Measurements from ENCODE around the gene SP140L. TPM values are rescaled to one million over a fixed set of nuclear protein-coding genes. Genes with fewer than 3 reads are reported as not detected.
"Not testable (repeated sequence)": the region's sequence is repeated elsewhere in the genome, so short reads cannot be mapped to it uniquely, and the experiment has no call there.

SP140L gene
- polyA plus RNA-seq (2013, experiment 1 of 2): 1.4 TPM
- polyA plus RNA-seq (2013, experiment 2 of 2): 3.7 TPM

DNA sequence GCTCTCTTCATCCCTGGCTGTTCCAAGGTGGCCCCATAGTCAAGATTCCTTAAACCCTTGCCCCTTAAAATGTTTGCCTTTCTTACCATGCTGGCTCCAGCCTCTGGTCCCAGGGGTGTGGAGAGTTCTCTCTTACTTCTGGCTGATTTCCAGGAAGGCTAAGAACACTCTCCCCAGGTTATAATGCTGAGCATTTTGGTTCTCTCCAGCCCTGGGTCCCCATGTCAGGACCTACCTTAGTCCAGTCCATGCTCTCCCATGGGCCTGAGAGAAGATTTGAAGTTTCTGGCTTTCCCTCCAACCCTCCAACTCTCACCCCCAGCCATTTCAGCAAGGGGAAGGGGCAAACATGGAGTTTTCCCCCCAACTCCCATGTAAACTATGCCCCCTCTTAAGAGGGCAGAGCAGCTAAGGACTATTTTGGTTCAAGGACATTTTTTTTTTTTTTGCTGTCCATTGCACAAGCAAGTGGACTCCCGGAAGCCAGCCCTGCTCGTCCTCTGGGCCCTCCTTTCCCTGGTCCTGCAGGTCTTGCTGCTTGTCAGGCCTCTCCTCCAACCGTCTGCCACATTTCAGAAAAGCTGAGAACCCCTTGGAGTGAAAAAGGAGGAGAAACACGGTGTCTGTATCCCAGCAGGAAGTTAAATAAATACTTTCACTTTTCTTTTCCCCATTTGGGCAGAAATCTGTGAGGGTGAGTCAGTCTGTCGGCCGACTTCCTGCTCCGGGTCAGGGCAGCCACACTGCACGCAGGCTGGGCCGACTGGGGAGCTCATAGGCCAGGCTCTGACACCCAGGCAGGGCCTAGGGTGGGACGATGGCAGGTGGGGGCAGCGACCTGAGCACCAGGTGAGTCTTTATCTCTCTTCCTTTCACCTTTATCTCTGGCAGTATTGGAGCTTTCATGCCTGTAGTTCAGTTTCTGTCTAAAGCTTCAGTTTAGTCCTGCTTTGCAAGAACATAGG, at the start of gene SP140L:
Gene SP140L, plus strand, starts transcription at position 741 of the 965 bp plus-strand sequence. Its CDS starts 77 bp downstream, at position 818.
- 75% methylated on average over 10 of the region's 11 CpGs for WGBS

DNA sequence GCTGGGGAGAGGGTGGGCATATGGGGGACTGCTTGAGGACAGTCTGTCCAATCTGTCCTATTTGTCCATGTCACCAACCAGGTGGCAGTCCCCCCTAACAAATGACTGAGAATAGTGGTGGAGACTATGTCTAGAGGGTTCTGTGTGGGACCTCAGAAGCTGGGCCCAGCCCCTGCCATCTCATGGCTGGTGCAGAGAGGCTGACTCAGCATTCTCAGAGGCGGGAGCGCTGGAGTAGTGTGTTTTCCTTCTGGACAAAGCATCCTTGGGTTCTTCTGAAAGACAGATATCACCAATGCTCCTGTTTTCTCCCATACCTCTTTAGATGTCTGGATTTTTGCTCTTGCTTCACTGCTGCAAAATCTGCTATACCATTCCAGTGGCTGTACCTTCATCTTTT, 44.1 kb upstream of the SP140L start:
- H3K27ac ChIP-seq (ENCODE audit: low read depth, low read length): no peak overlapping the region
- no peaks in the 10 kb centered on the region for H3K27me3 ChIP-seq (ENCODE audit: insufficient read depth, low read length)
- WGBS: 100% methylated on average over 2 of the region's 2 CpGs
- H3K36me3 ChIP-seq (ENCODE audit: insufficient read depth, low read length): no peaks in the 10 kb centered on the region
- H3K4me1 ChIP-seq (ENCODE audit: insufficient read depth, low read length): no peaks in the 10 kb centered on the region
- H3K4me3 ChIP-seq (ENCODE audit: low read length): no peak overlapping the region
- H3K9ac ChIP-seq (ENCODE audit: low read depth, low read length): no peak overlapping the region
- no peaks in the 10 kb centered on the region for H3K9me3 ChIP-seq (ENCODE audit: insufficient read depth, low read depth, low read length)

More for the DNA sequence above, at the start of gene SP140L:
- Histone ChIP-seq H3K9me3 (ENCODE audit: insufficient read depth, low read depth, low read length) (peaks cover 18% of the 10 kb centered on the region), H3K9ac (ENCODE audit: low read depth, low read length) (no peak within 1 kb of the TSS), H3K27me3 (ENCODE audit: insufficient read depth, low read length) (no peaks in the 10 kb centered on the region), H3K36me3 (ENCODE audit: insufficient read depth, low read length) (no peaks in the 10 kb centered on the region), H3K4me1 (ENCODE audit: insufficient read depth, low read length) (no peaks in the 10 kb centered on the region), H3K27ac (ENCODE audit: low read depth, low read length) (no peak within 1 kb of the TSS), H3K4me3 (ENCODE audit: low read length) (no peak within 1 kb of the TSS)

DNA sequence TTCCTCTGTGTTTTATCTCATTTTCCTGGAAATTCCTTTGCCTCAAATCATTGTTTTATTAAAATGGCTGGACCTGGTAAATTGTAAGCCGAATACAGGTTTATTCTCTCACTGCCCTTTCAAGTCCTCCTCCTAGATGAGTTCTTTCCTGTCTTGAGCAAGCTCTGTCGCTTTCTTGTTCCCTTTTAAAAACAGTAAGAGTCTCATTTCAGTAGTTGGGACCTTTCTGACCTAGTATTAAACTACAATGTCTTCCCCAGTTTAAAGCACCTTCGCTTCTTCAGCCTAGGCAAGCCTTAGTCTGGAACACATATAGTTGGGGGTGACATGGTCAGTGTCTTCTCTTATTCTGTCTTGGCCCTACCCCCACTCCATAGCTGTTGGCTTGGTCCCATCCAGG, 40.9 kb upstream of the SP140L start:
- no peak overlapping the region for H3K4me3 ChIP-seq (ENCODE audit: low read length)
- no peaks in the 10 kb centered on the region for H3K36me3 ChIP-seq (ENCODE audit: insufficient read depth, low read length)
- no peaks in the 10 kb centered on the region for H3K4me1 ChIP-seq (ENCODE audit: insufficient read depth, low read length)
- no peak overlapping the region for H3K27ac ChIP-seq (ENCODE audit: low read depth, low read length)
- WGBS: 90% methylated on average over 2 of the region's 3 CpGs
- H3K9ac ChIP-seq (ENCODE audit: low read depth, low read length): no peak overlapping the region
- H3K27me3 ChIP-seq (ENCODE audit: insufficient read depth, low read length): no peaks in the 10 kb centered on the region
- H3K9me3 ChIP-seq (ENCODE audit: insufficient read depth, low read depth, low read length): no peaks in the 10 kb centered on the region

DNA sequence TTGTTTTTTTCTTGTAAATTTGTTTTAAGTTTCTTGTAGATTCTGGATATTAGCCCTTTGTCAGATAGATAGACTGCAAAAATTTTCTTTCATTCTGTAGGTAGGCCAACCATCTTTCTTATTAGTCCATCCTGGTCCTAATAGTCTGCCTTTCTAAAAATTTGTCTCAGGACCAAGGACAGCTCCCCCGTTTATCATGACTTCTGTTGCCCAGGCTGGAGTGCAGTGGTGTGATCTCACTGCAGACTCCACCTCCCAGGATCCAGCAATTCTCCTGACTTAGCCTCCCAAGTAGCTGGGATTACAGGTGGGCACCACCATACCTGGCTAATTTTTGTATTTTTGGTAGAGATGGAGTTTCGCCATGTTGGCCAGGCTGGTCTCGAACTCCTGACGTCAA, 37.7 kb upstream of the SP140L start:
- H3K27me3 ChIP-seq (ENCODE audit: insufficient read depth, low read length): not testable (repeated sequence)
- WGBS: 88% methylated on average over 4 of the region's 4 CpGs

DNA sequence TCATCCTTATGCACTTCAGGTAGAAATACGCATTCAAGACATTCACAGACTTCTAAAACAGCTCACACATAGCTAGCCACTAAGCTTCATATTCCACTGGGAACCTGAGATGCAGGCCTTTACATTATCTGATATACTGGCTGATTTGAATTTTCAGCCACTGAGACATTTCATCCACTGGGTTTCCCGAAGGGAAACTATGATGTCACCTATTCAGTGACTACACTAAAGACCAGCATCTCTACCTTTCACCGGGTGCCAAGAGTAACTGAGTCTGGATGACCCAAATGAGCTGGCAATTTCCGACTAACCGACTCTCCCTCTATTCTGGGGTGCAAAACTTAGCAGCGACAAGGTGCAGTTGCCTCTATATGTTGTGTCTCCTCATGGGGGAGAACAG, 31.8 kb upstream of the SP140L start:
- H3K27ac ChIP-seq (ENCODE audit: low read depth, low read length): no peak overlapping the region
- H3K9ac ChIP-seq (ENCODE audit: low read depth, low read length): no peak overlapping the region
- H3K36me3 ChIP-seq (ENCODE audit: insufficient read depth, low read length): no peaks in the 10 kb centered on the region
- H3K4me1 ChIP-seq (ENCODE audit: insufficient read depth, low read length): no peaks in the 10 kb centered on the region
- H3K27me3 ChIP-seq (ENCODE audit: insufficient read depth, low read length): no peaks in the 10 kb centered on the region
- WGBS: 96% methylated on average over 6 of the region's 6 CpGs
- peaks cover 6% of the 10 kb centered on the region; the same call in 1 of the 2 replicates for H3K9me3 ChIP-seq (ENCODE audit: insufficient read depth, low read depth, low read length)
- no peak overlapping the region for H3K4me3 ChIP-seq (ENCODE audit: low read length)

More for the DNA sequence above, 37.7 kb upstream of the SP140L start:
- H3K9me3 ChIP-seq (ENCODE audit: insufficient read depth, low read depth, low read length); H3K4me3 ChIP-seq (ENCODE audit: low read length); H3K36me3 ChIP-seq (ENCODE audit: insufficient read depth, low read length); H3K9ac ChIP-seq (ENCODE audit: low read depth, low read length); H3K27ac ChIP-seq (ENCODE audit: low read depth, low read length); H3K4me1 ChIP-seq (ENCODE audit: insufficient read depth, low read length): not testable (repeated sequence)

DNA sequence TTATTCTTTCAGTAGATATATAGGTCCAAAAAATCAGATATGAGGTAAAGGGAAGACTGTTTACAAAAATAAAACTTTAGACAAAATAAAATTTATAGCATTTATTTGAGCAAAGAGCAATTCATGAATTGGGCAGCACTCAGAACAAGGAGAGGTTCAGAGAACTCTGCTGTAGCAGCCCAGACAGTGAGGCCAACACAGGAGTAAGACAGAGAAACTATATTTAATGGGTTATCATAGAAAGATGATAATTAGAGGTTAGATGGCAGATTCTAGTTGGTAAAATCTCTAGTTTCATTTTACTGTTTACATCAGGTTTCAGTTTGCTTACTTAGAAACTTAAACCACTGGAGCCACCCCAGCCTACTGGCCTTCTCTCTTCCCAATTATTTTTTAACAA, 30.1 kb upstream of the SP140L start:
- no peak overlapping the region for H3K27ac ChIP-seq (ENCODE audit: low read depth, low read length)
- H3K9me3 ChIP-seq (ENCODE audit: insufficient read depth, low read depth, low read length): peaks cover 6% of the 10 kb centered on the region; the same call in 1 of the 2 replicates
- no peak overlapping the region for H3K4me3 ChIP-seq (ENCODE audit: low read length)
- no peaks in the 10 kb centered on the region for H3K36me3 ChIP-seq (ENCODE audit: insufficient read depth, low read length)
- H3K27me3 ChIP-seq (ENCODE audit: insufficient read depth, low read length): no peaks in the 10 kb centered on the region
- no peaks in the 10 kb centered on the region for H3K4me1 ChIP-seq (ENCODE audit: insufficient read depth, low read length)
- H3K9ac ChIP-seq (ENCODE audit: low read depth, low read length): no peak overlapping the region

DNA sequence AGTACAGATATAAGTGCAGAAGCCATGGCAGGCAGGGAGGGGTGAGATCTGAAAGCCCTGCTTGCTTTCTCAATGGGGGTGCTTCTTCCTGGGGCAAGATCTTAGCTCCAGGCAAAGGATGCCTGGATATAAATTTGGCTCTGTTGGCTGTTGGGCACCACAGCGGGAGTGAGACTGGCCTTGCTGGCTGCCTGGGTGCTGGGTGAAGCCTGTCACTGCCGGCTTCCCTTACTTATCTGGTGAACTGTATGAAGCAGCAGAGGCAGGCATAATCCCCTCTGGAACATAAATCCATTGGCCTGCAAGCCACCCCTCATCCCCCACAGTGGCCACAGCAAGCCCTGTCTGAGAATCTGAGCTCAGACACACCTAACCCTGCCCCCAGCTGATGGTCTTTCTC, 27.4 kb upstream of the SP140L start:
- Histone ChIP-seq H3K36me3 (ENCODE audit: insufficient read depth, low read length) (no peaks in the 10 kb centered on the region), H3K4me3 (ENCODE audit: low read length) (no peak overlapping the region), H3K4me1 (ENCODE audit: insufficient read depth, low read length) (no peaks in the 10 kb centered on the region), H3K9me3 (ENCODE audit: insufficient read depth, low read depth, low read length) (peaks cover 6% of the 10 kb centered on the region; the same call in 1 of the 2 replicates), H3K27ac (ENCODE audit: low read depth, low read length) (no peak overlapping the region), H3K9ac (ENCODE audit: low read depth, low read length) (no peak overlapping the region), H3K27me3 (ENCODE audit: insufficient read depth, low read length) (no peaks in the 10 kb centered on the region)
- 93% methylated on average over 2 of the region's 2 CpGs for WGBS

DNA sequence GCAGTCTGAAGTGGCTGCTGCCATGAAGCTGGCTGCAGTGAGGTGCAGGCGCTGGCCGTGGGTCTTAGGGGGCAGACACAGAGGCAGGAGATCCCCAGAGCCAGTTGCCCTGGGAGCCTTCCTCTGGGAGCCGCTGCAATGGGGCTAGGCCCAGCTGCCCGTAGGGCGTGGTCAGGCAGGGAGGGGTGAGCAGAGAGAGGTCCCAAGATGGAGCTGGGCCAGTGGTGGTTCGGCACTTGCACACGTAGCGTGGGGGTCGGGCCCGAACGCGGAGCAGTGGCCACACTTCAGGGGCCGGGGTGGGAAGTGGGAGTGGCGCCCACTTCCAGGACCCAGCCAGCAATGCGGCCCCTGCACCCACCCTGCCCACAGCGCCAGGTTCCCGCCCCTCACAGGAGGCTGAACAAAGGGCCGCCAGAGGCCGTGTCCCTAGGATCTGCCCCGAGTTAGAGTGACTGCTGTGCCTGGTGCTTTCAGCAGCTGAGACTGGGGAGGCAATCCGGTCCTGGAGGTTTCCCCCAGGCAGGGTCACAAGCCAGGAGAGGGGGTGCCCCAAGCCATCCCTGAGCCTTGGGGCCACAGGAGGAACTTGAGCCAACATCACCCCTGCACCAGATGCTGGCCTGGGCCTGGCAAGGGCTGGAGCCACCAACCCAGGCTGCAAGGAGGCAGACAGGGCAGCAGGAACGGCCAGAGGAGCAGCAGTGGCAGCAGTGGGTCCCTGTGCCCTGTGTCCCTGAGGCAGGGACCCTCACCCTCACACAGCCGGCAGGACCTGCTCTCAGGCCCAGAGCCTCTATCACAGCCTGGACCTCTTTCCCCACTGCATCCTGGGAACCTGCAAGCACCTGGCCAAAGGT, 21.3 kb upstream of the SP140L start:
- H3K9me3 ChIP-seq (ENCODE audit: insufficient read depth, low read depth, low read length): peaks cover 4% of the 10 kb centered on the region; the same call in 1 of the 2 replicates
- H3K4me3 ChIP-seq (ENCODE audit: low read length): no peak overlapping the region
- H3K27me3 ChIP-seq (ENCODE audit: insufficient read depth, low read length): no peaks in the 10 kb centered on the region
- no peak overlapping the region for H3K9ac ChIP-seq (ENCODE audit: low read depth, low read length)
- WGBS: 94% methylated on average over 23 of the region's 23 CpGs
- H3K4me1 ChIP-seq (ENCODE audit: insufficient read depth, low read length): no peaks in the 10 kb centered on the region
- H3K36me3 ChIP-seq (ENCODE audit: insufficient read depth, low read length): no peaks in the 10 kb centered on the region
- H3K27ac ChIP-seq (ENCODE audit: low read depth, low read length): no peak overlapping the region

DNA sequence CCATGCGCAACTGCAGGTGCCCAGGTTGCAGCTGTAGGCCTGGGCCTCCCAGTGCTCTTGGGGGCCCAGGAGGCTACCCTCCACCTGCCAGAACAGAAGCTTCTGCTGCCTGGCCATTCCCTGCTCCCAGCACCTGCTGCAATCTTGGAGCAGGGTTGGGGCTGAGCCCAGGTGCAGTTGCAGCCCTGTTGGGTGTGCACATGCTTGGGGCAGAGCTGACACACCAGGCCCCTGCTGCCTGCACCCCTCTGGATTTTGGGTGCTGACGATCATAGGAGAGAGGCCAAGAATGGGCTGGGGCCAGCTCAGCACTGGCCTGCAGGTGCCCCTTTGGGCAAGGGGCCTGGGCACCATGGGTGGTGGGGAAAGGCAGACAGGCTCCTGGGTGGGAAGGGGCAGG, 20.5 kb upstream of the SP140L start:
- WGBS: 72% methylated on average over 2 of the region's 2 CpGs
- H3K4me3 ChIP-seq (ENCODE audit: low read length): no peak overlapping the region
- no peak overlapping the region for H3K9ac ChIP-seq (ENCODE audit: low read depth, low read length)
- peaks cover 4% of the 10 kb centered on the region; the same call in 1 of the 2 replicates for H3K9me3 ChIP-seq (ENCODE audit: insufficient read depth, low read depth, low read length)
- 0 out of 2 replicates have a peak, but pooled peaks cover under 1% of the 10 kb centered on the region for H3K4me1 ChIP-seq (ENCODE audit: insufficient read depth, low read length)
- no peaks in the 10 kb centered on the region for H3K27me3 ChIP-seq (ENCODE audit: insufficient read depth, low read length)
- no peaks in the 10 kb centered on the region for H3K36me3 ChIP-seq (ENCODE audit: insufficient read depth, low read length)
- H3K27ac ChIP-seq (ENCODE audit: low read depth, low read length): no peak overlapping the region

DNA sequence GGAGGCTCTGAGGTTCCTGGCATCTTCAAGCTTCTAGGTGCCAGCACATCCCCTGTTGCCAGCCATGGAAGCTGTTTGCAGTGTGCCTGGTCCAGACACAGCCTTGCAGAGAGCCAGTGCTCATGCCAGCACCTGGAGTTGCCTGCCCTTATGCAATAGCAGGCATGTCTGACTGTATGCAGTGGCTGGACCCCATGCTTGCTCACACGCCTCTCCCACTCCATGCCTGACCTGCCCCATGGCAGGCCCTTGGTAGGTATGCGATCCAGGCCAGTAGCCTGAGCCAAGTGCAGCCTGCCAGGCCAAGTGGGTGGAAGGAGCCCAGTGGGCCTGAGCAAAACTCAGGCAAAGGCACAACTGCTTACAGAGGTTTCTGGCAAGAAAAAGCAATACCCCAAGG, 19.5 kb upstream of the SP140L start:
- H3K27me3 ChIP-seq (ENCODE audit: insufficient read depth, low read length): no peaks in the 10 kb centered on the region
- 94% methylated on average over 2 of the region's 2 CpGs for WGBS
- H3K36me3 ChIP-seq (ENCODE audit: insufficient read depth, low read length): no peaks in the 10 kb centered on the region

More for the DNA sequence above, 19.5 kb upstream of the SP140L start:
- Histone ChIP-seq H3K4me1 (ENCODE audit: insufficient read depth, low read length) (peaks cover 8% of the 10 kb centered on the region; the same call in 1 of the 2 replicates), H3K9ac (ENCODE audit: low read depth, low read length) (no peak overlapping the region), H3K27ac (ENCODE audit: low read depth, low read length) (no peak overlapping the region), H3K4me3 (ENCODE audit: low read length) (no peak overlapping the region), H3K9me3 (ENCODE audit: insufficient read depth, low read depth, low read length) (peaks cover 4% of the 10 kb centered on the region; the same call in 1 of the 2 replicates)

Measured in HUES64 (cell line).